ENCODE results near the gene USP10. TPM values are rescaled to one million over a fixed set of nuclear protein-coding genes. Genes with fewer than 3 reads are reported as not detected.
A peak's percentile ranks its signal among the peaks of the same experiment; 100 is the strongest.

The USP10 gene
- total RNA-seq, 2 experiments from 2014 or later, result 99.3 to 106 TPM

DNA sequence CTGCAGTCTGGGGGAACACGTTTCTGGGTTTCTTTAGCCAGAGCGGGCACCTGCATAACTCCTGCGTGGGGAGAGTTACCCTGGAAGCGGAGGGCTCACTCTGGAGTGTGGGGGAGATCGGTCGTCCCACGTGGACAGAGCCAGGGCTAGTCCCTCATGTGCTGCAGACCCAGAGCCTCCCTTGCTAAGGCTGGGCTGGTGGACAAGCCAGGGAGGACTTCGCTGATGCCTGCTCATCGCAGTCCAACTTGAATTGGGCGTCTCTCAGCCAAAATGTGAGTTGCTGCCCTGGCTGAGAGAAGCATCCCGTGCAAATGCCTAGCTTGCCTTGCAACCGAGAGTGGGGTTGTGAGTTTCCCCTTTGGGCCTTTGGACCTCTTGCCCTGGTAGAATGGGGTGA is 121.0 kb downstream of the USP10 start:
- no peaks in the 10 kb centered on the region for H3K36me3 Mint-ChIP-seq (ENCODE audit: low read depth)
- no peak overlapping the region for H3K27ac Mint-ChIP-seq
- Histone ChIP-seq H3K27ac (ENCODE audit: low read depth in 1 of 2, low read length in 2 of 2) (no peak overlapping the region), H3K4me1 (ENCODE audit: insufficient read depth, low read length) (peaks cover 26% of the 10 kb centered on the region), H3K4me3 (ENCODE audit: low read length) (no peak overlapping the region), H3K36me3 (ENCODE audit: insufficient read depth, low read length) (no peaks in the 10 kb centered on the region), H3K9me3 (ENCODE audit: control insufficient read depth in 1 of 2, insufficient read depth in 1 of 2, low read length in 2 of 2) (peaks cover 0 to 4% of the 10 kb centered on the region in 2 experiments), H3K27me3 (ENCODE audit: control insufficient read depth in 1 of 2, insufficient read depth in 2 of 2, low read length in 2 of 2) (peaks cover 0 to 6% of the 10 kb centered on the region in 2 experiments)
- peak overlapping the region; percentile 38 for H3K4me3 Mint-ChIP-seq
- no peak for DNase-seq
- ChIA-PET CTCF (interaction anchor here (0.6 to 1.8 kb wide), 2 partner anchors 67 to 91 kb away, joined by 3 to 5 read pairs; no protein-coding TSS in a partner anchor), POLR2A (no interaction called here)
- no peaks in the 10 kb centered on the region for H3K9me3 Mint-ChIP-seq
- H3K4me1 Mint-ChIP-seq (ENCODE audit: low read depth), result peaks cover 11% of the 10 kb centered on the region
- intact Hi-C loops (cut with DNase I, micrococcal nuclease), result no loop called here
- peaks cover 22% of the 10 kb centered on the region for H3K27me3 Mint-ChIP-seq
- no peak for ATAC-seq (ENCODE audit: poor library complexity)
- TF ChIP-seq, protein P1, sequence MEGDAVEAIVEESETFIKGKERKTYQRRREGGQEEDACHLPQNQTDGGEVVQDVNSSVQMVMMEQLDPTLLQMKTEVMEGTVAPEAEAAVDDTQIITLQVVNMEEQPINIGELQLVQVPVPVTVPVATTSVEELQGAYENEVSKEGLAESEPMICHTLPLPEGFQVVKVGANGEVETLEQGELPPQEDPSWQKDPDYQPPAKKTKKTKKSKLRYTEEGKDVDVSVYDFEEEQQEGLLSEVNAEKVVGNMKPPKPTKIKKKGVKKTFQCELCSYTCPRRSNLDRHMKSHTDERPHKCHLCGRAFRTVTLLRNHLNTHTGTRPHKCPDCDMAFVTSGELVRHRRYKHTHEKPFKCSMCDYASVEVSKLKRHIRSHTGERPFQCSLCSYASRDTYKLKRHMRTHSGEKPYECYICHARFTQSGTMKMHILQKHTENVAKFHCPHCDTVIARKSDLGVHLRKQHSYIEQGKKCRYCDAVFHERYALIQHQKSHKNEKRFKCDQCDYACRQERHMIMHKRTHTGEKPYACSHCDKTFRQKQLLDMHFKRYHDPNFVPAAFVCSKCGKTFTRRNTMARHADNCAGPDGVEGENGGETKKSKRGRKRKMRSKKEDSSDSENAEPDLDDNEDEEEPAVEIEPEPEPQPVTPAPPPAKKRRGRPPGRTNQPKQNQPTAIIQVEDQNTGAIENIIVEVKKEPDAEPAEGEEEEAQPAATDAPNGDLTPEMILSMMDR (IDR thresholded peaks at IDR 0.05), result no peak

GRCh38 chr16:84821179-84821578 is 121.4 kb downstream of the USP10 start:
- Histone ChIP-seq H3K27me3 (ENCODE audit: control insufficient read depth in 1 of 2, insufficient read depth in 2 of 2, low read length in 2 of 2) (peaks cover 0 to 8% of the 10 kb centered on the region in 2 experiments), H3K4me1 (ENCODE audit: insufficient read depth, low read length) (peaks cover 26% of the 10 kb centered on the region), H3K9me3 (ENCODE audit: control insufficient read depth in 1 of 2, insufficient read depth in 1 of 2, low read length in 2 of 2) (peaks cover 0 to 4% of the 10 kb centered on the region in 2 experiments), H3K4me3 (ENCODE audit: low read length) (no peak overlapping the region), H3K36me3 (ENCODE audit: insufficient read depth, low read length) (no peaks in the 10 kb centered on the region), H3K27ac (ENCODE audit: low read depth in 1 of 2, low read length in 2 of 2) (no peak overlapping the region)
- ChIA-PET POLR2A (no interaction called here), CTCF (interaction anchor here (1.8 kb wide), 1 partner anchor 67 kb away, joined by 5 read pairs; no protein-coding TSS in a partner anchor)
- Mint-ChIP-seq H3K4me3 (no peak overlapping the region), H3K4me1 (ENCODE audit: low read depth) (peaks cover 11% of the 10 kb centered on the region), H3K27me3 (peaks cover 22% of the 10 kb centered on the region), H3K36me3 (ENCODE audit: low read depth) (no peaks in the 10 kb centered on the region), H3K9me3 (no peaks in the 10 kb centered on the region), H3K27ac (no peak overlapping the region)
- DNase-seq (no peak), ATAC-seq (ENCODE audit: poor library complexity) (no peak)
- intact Hi-C loops (cut with DNase I, micrococcal nuclease), result no loop called here
- TF ChIP-seq, protein P1 (IDR thresholded peaks at IDR 0.05), result no peak

DNA sequence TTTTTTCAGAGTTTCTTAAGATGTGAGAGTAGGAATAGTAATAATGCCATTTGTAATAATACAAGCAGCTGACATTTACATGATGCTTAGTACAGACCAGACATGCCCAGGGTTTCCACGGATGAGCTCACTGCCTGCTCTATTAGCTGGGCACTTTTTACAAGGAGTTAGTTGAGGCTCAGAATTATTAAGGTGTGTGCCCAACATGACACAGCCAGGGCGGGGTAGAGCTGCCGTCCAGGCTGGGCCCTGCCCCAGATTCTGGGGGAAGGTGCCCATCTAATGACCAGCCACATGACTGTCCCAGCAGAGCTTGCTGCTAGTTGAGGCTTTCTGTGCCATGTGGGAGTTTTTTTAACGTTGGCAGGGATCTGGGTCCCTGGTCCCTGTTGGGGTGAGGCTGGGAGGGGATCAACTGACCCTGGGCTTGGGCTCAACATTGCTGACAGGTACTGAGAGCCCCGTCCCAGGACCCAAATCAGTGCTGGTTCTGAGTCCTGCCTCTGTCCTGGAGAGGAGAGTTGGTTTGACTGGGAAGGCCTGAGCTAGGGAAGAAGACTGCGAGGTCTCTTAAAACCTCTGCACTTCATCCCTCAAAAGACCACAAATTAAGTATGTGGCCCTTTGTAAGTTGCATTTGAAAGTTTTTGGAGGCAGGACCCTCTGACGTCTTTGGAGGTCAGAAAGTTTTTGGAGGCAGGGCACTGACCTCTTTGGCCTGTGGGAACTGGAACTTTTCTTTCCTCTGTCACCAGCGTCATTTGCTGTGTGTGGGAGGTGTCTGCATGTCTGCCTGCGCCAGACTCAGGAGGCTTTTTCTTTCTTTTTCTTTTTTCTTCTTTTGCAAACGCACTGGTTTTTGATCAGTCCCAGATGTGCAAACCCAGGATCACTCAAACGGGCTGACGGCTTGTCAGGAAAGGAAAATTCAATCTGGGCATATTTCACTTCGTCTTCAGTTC is 122.2 kb downstream of the USP10 start:
- H3K27ac ChIP-seq (ENCODE audit: low read depth in 1 of 2, low read length in 2 of 2), result no peak overlapping the region

More for the DNA sequence above, 122.2 kb downstream of the USP10 start:
- H3K27me3 Mint-ChIP-seq, result peaks cover 22% of the 10 kb centered on the region
- ChIA-PET CTCF (no interaction called here), POLR2A (no interaction called here)
- Histone ChIP-seq H3K9me3 (ENCODE audit: control insufficient read depth in 1 of 2, insufficient read depth in 1 of 2, low read length in 2 of 2) (peaks cover 0 to 4% of the 10 kb centered on the region in 2 experiments), H3K4me3 (ENCODE audit: low read length) (no peak overlapping the region), H3K36me3 (ENCODE audit: insufficient read depth, low read length) (no peaks in the 10 kb centered on the region), H3K27me3 (ENCODE audit: control insufficient read depth in 1 of 2, insufficient read depth in 2 of 2, low read length in 2 of 2) (peaks cover 0 to 8% of the 10 kb centered on the region in 2 experiments), H3K4me1 (ENCODE audit: insufficient read depth, low read length) (peaks cover 26% of the 10 kb centered on the region)
- intact Hi-C loops (cut with DNase I, micrococcal nuclease), result no loop called here
- H3K36me3 Mint-ChIP-seq (ENCODE audit: low read depth), result no peaks in the 10 kb centered on the region
- H3K4me3 Mint-ChIP-seq, result no peak overlapping the region
- H3K27ac Mint-ChIP-seq, result no peak overlapping the region
- DNase-seq, result no peak
- TF ChIP-seq, protein P1 (IDR thresholded peaks at IDR 0.05), result no peak
- H3K9me3 Mint-ChIP-seq, result no peaks in the 10 kb centered on the region
- ATAC-seq (ENCODE audit: poor library complexity), result no peak
- H3K4me1 Mint-ChIP-seq (ENCODE audit: low read depth), result peaks cover 11% of the 10 kb centered on the region
